DOHH2 (cell line): ENCODE results near the gene PRDM16.

Experiments used
- H3F3A ChIP-seq: fragments of 200-600 bp; sonication (generic), shearing (Covaris generic); 2 replicates; pipeline ENCODE4 v1.6.0; 2016; ENCODE audit warnings: antibody characterized with exemption, mild to moderate bottlenecking; ENCODE audit not compliant: control insufficient read depth, insufficient read depth
- H3K27ac ChIP-seq: fragments of 200-600 bp; sonication (generic); 2 replicates; pipeline ENCODE4 v1.5.1; 2014; ENCODE audit warnings: low read depth, mild to moderate bottlenecking, low read length, moderate library complexity
- H3K27me3 ChIP-seq: fragments of 200-600 bp; sonication (generic); 2 replicates; pipeline ENCODE4 v1.6.1; 2014; ENCODE audit warnings: mild to moderate bottlenecking, low read length, mixed read lengths; ENCODE audit not compliant: control insufficient read depth
- H3K36me3 ChIP-seq: fragments of 200-600 bp; sonication (generic); 2 replicates; pipeline ENCODE4 v1.6.1; 2014; ENCODE audit warnings: mild to moderate bottlenecking, low read length, moderate library complexity, mixed read lengths; ENCODE audit not compliant: control insufficient read depth
- H3K4me1 ChIP-seq: fragments of 200-600 bp; sonication (generic); 2 replicates; pipeline ENCODE4 v1.6.1; 2014; ENCODE audit warnings: mild to moderate bottlenecking, low read length, mixed read lengths; ENCODE audit not compliant: control insufficient read depth
- H3K4me2 ChIP-seq: fragments of 200-600 bp; sonication (generic); 2 replicates; pipeline ENCODE4 v1.6.0; 2014; ENCODE audit warnings: mild to moderate bottlenecking, low read length, moderate library complexity
- H3K4me3 ChIP-seq: fragments of 200-600 bp; sonication (generic); 2 replicates; pipeline ENCODE4 v1.5.1; 2014; ENCODE audit warnings: mild to moderate bottlenecking, low read length, mixed read lengths
- H3K79me2 ChIP-seq: fragments of 200-600 bp; sonication (generic); 2 replicates; pipeline ENCODE4 v1.6.1; 2014; ENCODE audit warnings: mild to moderate bottlenecking, low read length, mixed read lengths; ENCODE audit not compliant: control insufficient read depth
- H3K9me2 ChIP-seq: fragments of 200-600 bp; sonication (generic); replicated peaks from 2 replicates; pipeline ENCODE4 v1.6.1; 2014; ENCODE audit warnings: mild to moderate bottlenecking, low read length, mixed read lengths; ENCODE audit not compliant: control insufficient read depth
- H3K9me3 ChIP-seq: fragments of 200-600 bp; sonication (generic); 2 replicates; pipeline ENCODE4 v1.6.1; 2014; ENCODE audit warnings: antibody characterized with exemption, low read length, mixed read lengths; ENCODE audit not compliant: control insufficient read depth, insufficient read depth
- H4K20me1 ChIP-seq: fragments of 200-600 bp; sonication (generic); 2 replicates; pipeline ENCODE4 v1.6.0; 2014; ENCODE audit warnings: low read depth, mild to moderate bottlenecking, antibody characterized with exemption, low read length, moderate library complexity; ENCODE audit not compliant: control insufficient read depth, insufficient read depth
- CTCF ChIP-seq: fragments of 200-600 bp; sonication (generic); IDR thresholded peaks from one replicate; pipeline ENCODE4 v1.5.1; 2014; ENCODE audit warnings: antibody characterized with exemption, mild to moderate bottlenecking, low read depth, low read length; ENCODE audit not compliant: poor library complexity, severe bottlenecking
- EZH2phosphoT487 ChIP-seq: fragments of 200-600 bp; sonication (generic); IDR thresholded peaks from 2 replicates; pipeline ENCODE4 v1.6.1; 2017; ENCODE audit warnings: borderline replicate concordance, mild to moderate bottlenecking, antibody characterized with exemption, low read length, moderate library complexity, mixed read lengths

PRDM16 gene

GRCh38 chr1:3082051-3082450, 13.0 kb downstream of the PRDM16 start:
- no peaks in the 10 kb centered on the region for H3K27me3 ChIP-seq

GRCh38 chr1:3082571-3083516, 13.8 kb downstream of the PRDM16 start:
- H3K36me3 ChIP-seq = no peaks in the 10 kb centered on the region
- no peaks in the 10 kb centered on the region for H3K4me1 ChIP-seq
- TF ChIP-seq CTCF (no peak), EZH2phosphoT487 (no peak)
- H3K27me3 ChIP-seq = no peaks in the 10 kb centered on the region
- no peak overlapping the region for H3K4me3 ChIP-seq
- H3K9me2 ChIP-seq = no peaks in the 10 kb centered on the region
- no peaks in the 10 kb centered on the region for H3F3A ChIP-seq
- no peaks in the 10 kb centered on the region for H3K79me2 ChIP-seq
- H3K4me2 ChIP-seq = no peak overlapping the region
- no peaks in the 10 kb centered on the region for H3K9me3 ChIP-seq
- H3K27ac ChIP-seq = no peak overlapping the region
- H4K20me1 ChIP-seq = no peaks in the 10 kb centered on the region

More at GRCh38 chr1:3082051-3082450, 13.0 kb downstream of the PRDM16 start:
- no peaks in the 10 kb centered on the region for H3K4me1 ChIP-seq
- no peak overlapping the region for H3K4me2 ChIP-seq
- no peak overlapping the region for H3K4me3 ChIP-seq
- H3K79me2 ChIP-seq = no peaks in the 10 kb centered on the region
- H3K36me3 ChIP-seq = no peaks in the 10 kb centered on the region
- H4K20me1 ChIP-seq = no peaks in the 10 kb centered on the region
- no peaks in the 10 kb centered on the region for H3K9me2 ChIP-seq
- H3K27ac ChIP-seq = no peak overlapping the region
- TF ChIP-seq CTCF = no peak
- TF ChIP-seq EZH2phosphoT487 = no peak
- H3F3A ChIP-seq = no peaks in the 10 kb centered on the region
- no peaks in the 10 kb centered on the region for H3K9me3 ChIP-seq

GRCh38 chr1:3084154-3084553, 15.2 kb downstream of the PRDM16 start:
- H3K4me2 ChIP-seq = no peak overlapping the region
- H3F3A ChIP-seq = no peaks in the 10 kb centered on the region
- no peaks in the 10 kb centered on the region for H4K20me1 ChIP-seq
- H3K9me2 ChIP-seq = no peaks in the 10 kb centered on the region
- TF ChIP-seq EZH2phosphoT487 = no peak
- TF ChIP-seq CTCF = no peak
- no peaks in the 10 kb centered on the region for H3K9me3 ChIP-seq
- H3K36me3 ChIP-seq = no peaks in the 10 kb centered on the region
- H3K27ac ChIP-seq = no peak overlapping the region
- H3K79me2 ChIP-seq = no peaks in the 10 kb centered on the region
- H3K4me1 ChIP-seq = no peaks in the 10 kb centered on the region
- H3K4me3 ChIP-seq = no peak overlapping the region
- H3K27me3 ChIP-seq = no peaks in the 10 kb centered on the region
